T47D (cell line): ENCODE measurements around the gene ARHGAP18.

Source experiments
- DNase-seq, 2 experiments: peaks; one replicate each; pipeline versions ENCODE4 v3.0.0 to v3.0.0-alpha.2; 2011 to 2012; ENCODE audit warnings: low read depth in 1 of 2, low spot score in 1 of 2
- JUND ChIP-seq: IDR thresholded peaks from 2 replicates; pipeline ENCODE4 v1.6.1; 2012; ENCODE audit warnings: low read depth
- in situ Hi-C: cut with HindIII; loops from 2 replicates; pipeline ENCODE4 v1.10.0; 2016; ENCODE audit warnings: low sequenced_read_pairs, low pct_unique_long_range_greater_than_20kb

Gene ARHGAP18

GRCh38 chr6:129679275-129679674 is 30.7 kb downstream of the ARHGAP18 start:
- DNase-seq: no peak

DNA sequence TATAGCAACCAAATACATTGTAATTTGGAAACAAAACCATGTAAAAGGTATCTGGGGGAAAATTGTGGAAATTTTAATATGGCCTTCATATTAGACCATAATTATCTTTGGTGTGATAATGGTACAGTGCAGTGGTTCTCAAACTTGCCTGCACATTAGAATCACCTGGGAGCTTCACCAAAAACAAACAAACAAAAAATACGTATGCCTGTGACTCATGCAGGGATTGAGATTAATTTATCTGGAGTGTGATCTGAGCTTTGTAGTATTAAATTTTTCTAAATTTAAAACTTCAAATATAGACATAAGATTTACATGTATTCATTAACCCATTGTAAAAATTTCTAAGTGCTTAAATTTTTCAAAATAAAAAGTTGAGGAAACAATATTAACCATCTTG is 31.5 kb downstream of the ARHGAP18 start:
- no peak for DNase-seq
- no peak for TF ChIP-seq JUND
- in situ Hi-C loops: no loop called here

More at GRCh38 chr6:129679275-129679674, 30.7 kb downstream of the ARHGAP18 start:
- in situ Hi-C loops: no loop called here
- no peak for TF ChIP-seq JUND

GRCh38 chr6:129677620-129678325 is 32.2 kb downstream of the ARHGAP18 start:
- DNase-seq: no peak
- TF ChIP-seq JUND: no peak
- in situ Hi-C loops: no loop called here

- DNase-seq: no peak
- in situ Hi-C loops: no loop called here
- TF ChIP-seq JUND: no peak
These were observed 34.1 kb downstream of the ARHGAP18 start for GRCh38 chr6:129675669-129676472.

- DNase-seq: no peak
- in situ Hi-C loops: no loop called here
- no peak for TF ChIP-seq JUND
These were observed 36.2 kb downstream of the ARHGAP18 start for GRCh38 chr6:129673748-129674147.

- in situ Hi-C loops: no loop called here
- DNase-seq: no peak
- TF ChIP-seq JUND: no peak
These were observed 36.9 kb downstream of the ARHGAP18 start for GRCh38 chr6:129672881-129673631.

DNA sequence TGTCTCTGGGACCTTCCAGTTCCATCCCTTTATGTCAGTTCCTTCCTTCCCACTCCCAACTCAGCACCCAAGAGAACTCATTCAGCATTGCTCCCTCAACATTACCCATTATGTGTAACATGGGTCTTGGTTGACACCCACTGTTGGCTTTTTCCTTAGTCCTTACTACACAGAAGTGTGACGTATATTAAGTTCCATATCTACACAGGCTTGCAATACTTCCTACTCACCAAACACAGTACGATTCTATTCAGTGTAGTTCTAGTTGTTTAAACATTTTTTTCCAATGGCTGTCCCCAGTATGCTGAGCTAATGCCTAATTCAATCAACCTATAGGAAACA is 37.7 kb downstream of the ARHGAP18 start:
- no peak for TF ChIP-seq JUND
- DNase-seq: no peak
- in situ Hi-C loops: no loop called here

DNA sequence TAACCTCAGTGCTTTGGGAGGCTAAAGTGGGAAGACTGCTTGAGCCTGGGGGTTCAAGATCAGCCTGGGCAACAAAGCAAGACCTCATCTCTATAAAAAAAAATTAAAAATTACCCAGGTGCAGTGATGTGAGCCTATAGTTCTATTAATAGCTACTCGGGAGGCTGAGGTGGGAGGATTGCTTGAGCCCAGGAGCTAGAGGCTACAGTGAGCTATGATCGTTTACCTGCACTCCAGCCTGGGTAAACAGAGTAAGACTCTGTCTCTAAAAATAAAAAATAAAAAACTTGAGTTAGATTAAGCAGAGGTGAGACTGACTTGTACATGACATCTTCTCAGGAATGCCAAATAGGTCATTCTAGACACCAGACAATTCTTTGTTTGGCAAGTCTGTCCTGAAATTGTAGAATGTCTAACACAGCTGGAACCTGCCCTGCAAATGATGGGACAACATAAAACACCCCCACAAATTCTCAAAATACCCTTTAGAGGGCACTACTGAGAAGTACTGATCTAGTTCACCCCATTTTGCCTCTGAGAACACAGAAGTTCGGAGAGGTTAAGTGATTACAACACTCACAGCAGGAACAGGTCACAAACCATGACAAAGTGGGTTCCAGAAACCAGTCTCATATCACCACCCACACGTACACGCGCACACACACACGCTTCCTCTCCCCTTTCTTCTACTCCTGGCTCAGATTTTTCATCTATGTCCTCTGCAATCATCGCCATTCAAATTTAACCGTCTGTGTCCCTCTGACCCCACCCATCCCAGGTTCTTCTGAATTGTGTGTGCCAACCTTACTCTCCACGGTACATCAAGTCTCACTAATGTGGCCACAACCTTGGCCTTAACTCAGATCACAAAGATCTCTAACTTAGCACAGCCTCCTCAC is 38.3 kb downstream of the ARHGAP18 start:
- no peak for DNase-seq
- in situ Hi-C loops: no loop called here
- no peak for TF ChIP-seq JUND

DNA sequence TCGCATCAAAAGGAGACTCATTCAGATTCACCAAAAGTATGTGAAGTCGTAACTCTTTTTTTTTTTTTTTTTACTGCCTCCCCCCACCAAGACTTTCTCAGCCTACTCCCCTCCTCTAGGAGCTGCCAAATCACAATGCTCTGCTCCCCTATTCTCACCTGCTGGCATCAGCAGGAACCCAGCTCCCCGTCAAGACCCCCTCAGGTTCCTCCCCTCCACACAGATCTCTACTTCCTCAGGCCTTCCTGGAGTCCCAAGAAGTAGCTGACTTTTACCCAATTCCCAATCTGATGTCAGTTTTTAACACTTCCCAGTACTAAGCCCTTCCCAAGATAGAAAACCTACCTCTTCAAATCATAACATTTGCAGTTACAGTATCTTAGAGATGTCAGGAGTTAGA is 39.3 kb downstream of the ARHGAP18 start:
- in situ Hi-C loops: no loop called here
- no peak for DNase-seq
- TF ChIP-seq JUND: no peak

DNA sequence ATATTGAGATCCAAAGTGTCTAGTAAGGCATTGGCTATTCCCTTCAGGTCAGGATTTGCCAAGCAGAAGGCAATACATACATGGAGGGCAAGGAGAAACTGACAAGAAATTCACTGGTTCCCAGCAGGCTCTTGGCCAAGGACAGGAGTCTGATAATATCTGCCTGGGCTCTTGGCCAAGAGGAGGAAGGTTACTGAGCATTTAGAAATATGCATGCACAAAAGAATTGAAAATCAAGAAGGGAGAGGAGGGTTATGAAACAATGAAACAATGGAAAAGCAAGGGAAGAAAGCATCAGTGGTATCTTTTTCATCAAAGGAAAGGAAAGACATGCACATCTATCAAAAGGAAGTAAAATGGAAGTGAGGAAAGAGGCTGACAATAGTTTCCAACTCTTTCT is 42.4 kb downstream of the ARHGAP18 start:
- DNase-seq: peak in 1 of 2 experiments; percentile 46
- in situ Hi-C loops: no loop called here
- TF ChIP-seq JUND: no peak

GRCh38 chr6:129667034-129667433 is 42.9 kb downstream of the ARHGAP18 start:
- in situ Hi-C loops: no loop called here
- TF ChIP-seq JUND: no peak
- DNase-seq: no peak

DNA sequence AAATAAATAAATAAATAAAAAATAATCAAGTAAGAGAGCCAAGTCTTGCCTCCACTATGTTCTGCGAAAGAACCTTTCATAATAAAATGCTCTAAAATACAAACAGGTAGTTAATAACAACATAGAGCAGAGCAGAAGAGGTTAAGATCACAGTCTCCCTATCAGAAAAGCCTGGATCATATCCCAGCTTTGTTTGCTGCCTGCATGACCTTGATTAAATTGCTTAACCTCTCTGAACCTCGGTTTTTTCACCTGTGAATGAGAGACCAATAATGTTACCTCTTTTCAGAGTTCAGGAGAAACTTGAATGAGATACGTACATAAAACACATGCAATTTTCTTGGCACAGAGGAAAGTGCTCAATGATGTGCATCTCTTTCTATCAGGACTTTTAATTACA is 44.4 kb downstream of the ARHGAP18 start:
- no peak for TF ChIP-seq JUND
- in situ Hi-C loops: no loop called here
- DNase-seq: no peak
